Ovary (tissue), 10 donors: Measurements from ENCODE around the gene TNFRSF21. TPM values are rescaled to one million over a fixed set of nuclear protein-coding genes. Genes with fewer than 3 reads are reported as not detected.

ENCODE experiments used
- DNase-seq, 5 donors: peaks; one replicate each; pipeline ENCODE4 v3.0.0-alpha.2; 2019 to 2020
- H3K27ac ChIP-seq, 2 donors: fragments of 200-600 bp; one replicate each; pipeline versions ENCODE4 v1.5.1 to v1.8.0; 2019 to 2022
- H3K27me3 ChIP-seq: fragments of 200-600 bp; one replicate; pipeline ENCODE4 v1.8.0; 2022
- H3K36me3 ChIP-seq: fragments of 200-600 bp; sonication (generic); one replicate; pipeline ENCODE4 v1.5.1; 2019
- H3K4me1 ChIP-seq: one replicate; pipeline ENCODE4 v1.8.1; 2013; ENCODE audit warnings: mild to moderate bottlenecking, moderate library complexity; ENCODE audit not compliant: insufficient read depth
- H3K4me3 ChIP-seq: fragments of 200-600 bp; sonication (generic); one replicate; pipeline ENCODE4 v1.5.1; 2017
- H3K9me3 ChIP-seq, 2 donors: fragments of 200-600 bp in 1 of 2; sonication (generic) in 1 of 2; one replicate each; pipeline versions ENCODE4 v1.5.1 to v1.8.1; 2013 to 2019; ENCODE audit warnings: mild to moderate bottlenecking in 1 of 2, moderate library complexity in 1 of 2
- CTCF ChIP-seq, 3 donors: fragments of 450-650 bp in 2 of 3; fragments of 200-600 bp in 1 of 3; IDR thresholded peaks; one replicate each; pipeline versions ENCODE4 v1.5.1 to v1.8.0; 2016 to 2022; ENCODE audit warnings: antibody characterized with exemption in 3 of 3, mild to moderate bottlenecking in 1 of 3
- EP300 ChIP-seq: sonication (generic); formaldehyde crosslinking; IDR thresholded peaks from one replicate; pipeline ENCODE4 v1.6.1; 2017; ENCODE audit warnings: antibody characterized with exemption
- POLR2A ChIP-seq: fragments of 450-650 bp; IDR thresholded peaks from one replicate; pipeline ENCODE4 v1.6.1; 2017; ENCODE audit warnings: antibody characterized with exemption, mild to moderate bottlenecking, moderate library complexity
- WGBS, 3 donors: extraction: QIAGEN DNeasy Blood & Tissue Kit in 1 of 3; methylation state at CpG; one replicate each; pipeline versions ENCODE4 v1.1.5 to v1.1.7; 2013 to 2017; 5-methylcytosine and 5-hydroxymethylcytosine counted together
- intact Hi-C, 4 donors: fragments of 100-400 bp; cut with DNase I; formaldehyde crosslinking; loops; one replicate each; pipeline versions ENCODE4 v1.11.0 to v1.15.1; 2022 to 2023
- long read RNA-seq, 3 donors: library from polyadenylated mRNA in 2 of 3; unstranded in 2 of 3; transcript quantifications; one replicate each; pipeline ENCODE4 v2.0.0 and lab custom pipeline, GENCODE V29; 2021 to 2026
- polyA plus RNA-seq, 2 donors: library from polyadenylated mRNA; stranded (reverse); fragments of 200-250 nt in 1 of 2; fragments of 350-450 nt in 1 of 2; fragmentation: Illumina TruSeq in 1 of 2; extraction: RNeasy Lipid Tissue Mini Kit (QIAGEN cat#74804) in 1 of 2; gene quantifications; one replicate each; pipeline ENCODE4 v1.2.3, GENCODE V29; 2013 to 2014
- total RNA-seq, 7 donors: library from RNA; depleted of rRNA in 2 of 7; stranded (reverse); fragments of >200 nt in 2 of 7; fragmentation: NEBNext Ultra II Directional in 3 of 7; extraction: Animal tissue kit (Norgen Biotek cat#: 25700) in 3 of 7; gene quantifications; one replicate each; pipeline versions ENCODE4 v1.1.0 to v1.2.4, GENCODE V29; 2016 to 2023
- donor health status: DM: no; HTN: no; CAD: no; lungs with moderate emphysema.
- donor health status: DM: no; HTN: no; CAD: no.
- donor health status: Bipolar disorder and iron deficiency.
- donor health status: DM: yes; HTN: yes; CAD: no.
- donor health status: DM: no; HTN: no; CAD: no.
- donor health status: DM: yes; HTN: yes; CAD: no.

TNFRSF21 gene
- 10 to 100 TPM in 6 of 7 donors, 1 to 10 TPM in 1; 4.9 to 15.1 (median 13.5) TPM for total RNA-seq
- 10 to 100 TPM in 1 of 2 donors, 1 to 10 TPM in 1; 6.9 to 18.3 TPM for polyA plus RNA-seq
- long read RNA-seq, donor 1, transcript TNFRSF21-201 (6 exons, 3,595 nt) = major isoform, 21 of 29 reads
- long read RNA-seq, donor 1, partial matches to known transcripts = 7 of 29 reads
- long read RNA-seq, donor 1, other reads (novel, unspliced or antisense) = 1 of 29 reads
- long read RNA-seq, donor 2, partial matches to known transcripts = 0 of 1 reads
- long read RNA-seq, donor 2, other reads (novel, unspliced or antisense) = 0 of 1 reads
- long read RNA-seq, donor 3, transcript TNFRSF21-201 (6 exons, 3,595 nt) = major isoform, 38 of 45 reads
- long read RNA-seq, donor 3, partial matches to known transcripts = 4 of 45 reads
- long read RNA-seq, donor 3, other reads (novel, unspliced or antisense) = 3 of 45 reads

- DNase-seq = peak; percentile 83 to 89 (median 85)
- Histone ChIP-seq H3K27me3 (no peaks in the 10 kb centered on the region), H3K27ac (peak within 1 kb of the TSS; percentile 33 to 43), H3K36me3 (no peaks in the 10 kb centered on the region), H3K4me3 (peak within 1 kb of the TSS; percentile 58), H3K9me3 (no peaks in the 10 kb centered on the region), H3K4me1 (peaks cover 2% of the 10 kb centered on the region)
- WGBS, 3 donors = 0 to 1% (median 0%) methylated on average over 75 to 86 of the region's 86 CpGs
- intact Hi-C loops = loop anchor here (2.0 to 10.0 kb wide), 10 partner anchors 62 to 832 kb away; no protein-coding TSS in a partner anchor
- TF ChIP-seq CTCF (IDR thresholded peaks at IDR 0.05) = peak; percentile 76 to 93 (median 77)
- no peak for TF ChIP-seq EP300
Observed at GRCh38 chr6:47309291-47310130, at the start of gene TNFRSF21. TNFRSF21 (minus strand) TSS chr6:47309905; CDS start chr6:47309511, 394 bp downstream.

- no peaks in the 10 kb centered on the region for H3K4me1 ChIP-seq
- no peaks in the 10 kb centered on the region for H3K9me3 ChIP-seq
- no peaks in the 10 kb centered on the region for H3K27me3 ChIP-seq
- H3K27ac ChIP-seq = no peak overlapping the region
- H3K36me3 ChIP-seq = no peaks in the 10 kb centered on the region
- intact Hi-C loops = no loop called here
- 64 to 74% (median 68%) methylated on average over 6 of the region's 6 CpGs for WGBS, 3 donors
- no peak overlapping the region for H3K4me3 ChIP-seq
- no peak for DNase-seq
- TF ChIP-seq POLR2A = no peak
- no peak for TF ChIP-seq EP300
- TF ChIP-seq CTCF (IDR thresholded peaks at IDR 0.05) = no peak
Observed at GRCh38 chr6:47358440-47359225, 48.9 kb upstream of the TNFRSF21 start.

GRCh38 chr6:47357827-47358226 is 48.1 kb upstream of the TNFRSF21 start:
- H3K27me3 ChIP-seq = no peaks in the 10 kb centered on the region
- TF ChIP-seq POLR2A (no peak), CTCF (IDR thresholded peaks at IDR 0.05) (no peak), EP300 (no peak)
- no peaks in the 10 kb centered on the region for H3K9me3 ChIP-seq
- intact Hi-C loops = no loop called here
- DNase-seq = no peak
- H3K27ac ChIP-seq = no peak overlapping the region
- 72 to 87% (median 80%) methylated on average over 2 of the region's 2 CpGs for WGBS, 3 donors
- no peaks in the 10 kb centered on the region for H3K4me1 ChIP-seq
- no peaks in the 10 kb centered on the region for H3K36me3 ChIP-seq
- H3K4me3 ChIP-seq = no peak overlapping the region

- TF ChIP-seq CTCF (IDR thresholded peaks at IDR 0.05) (no peak), POLR2A (no peak), EP300 (no peak)
- H3K27ac ChIP-seq = no peak overlapping the region
- H3K27me3 ChIP-seq = no peaks in the 10 kb centered on the region
- DNase-seq = no peak
- no peaks in the 10 kb centered on the region for H3K4me1 ChIP-seq
- H3K36me3 ChIP-seq = no peaks in the 10 kb centered on the region
- intact Hi-C loops = no loop called here
- no peak overlapping the region for H3K4me3 ChIP-seq
- no peaks in the 10 kb centered on the region for H3K9me3 ChIP-seq
Observed at GRCh38 chr6:47355496-47355895, 45.8 kb upstream of the TNFRSF21 start.
